ENCODE data around the gene PRPSAP1.

PRPSAP1 gene

DNA sequence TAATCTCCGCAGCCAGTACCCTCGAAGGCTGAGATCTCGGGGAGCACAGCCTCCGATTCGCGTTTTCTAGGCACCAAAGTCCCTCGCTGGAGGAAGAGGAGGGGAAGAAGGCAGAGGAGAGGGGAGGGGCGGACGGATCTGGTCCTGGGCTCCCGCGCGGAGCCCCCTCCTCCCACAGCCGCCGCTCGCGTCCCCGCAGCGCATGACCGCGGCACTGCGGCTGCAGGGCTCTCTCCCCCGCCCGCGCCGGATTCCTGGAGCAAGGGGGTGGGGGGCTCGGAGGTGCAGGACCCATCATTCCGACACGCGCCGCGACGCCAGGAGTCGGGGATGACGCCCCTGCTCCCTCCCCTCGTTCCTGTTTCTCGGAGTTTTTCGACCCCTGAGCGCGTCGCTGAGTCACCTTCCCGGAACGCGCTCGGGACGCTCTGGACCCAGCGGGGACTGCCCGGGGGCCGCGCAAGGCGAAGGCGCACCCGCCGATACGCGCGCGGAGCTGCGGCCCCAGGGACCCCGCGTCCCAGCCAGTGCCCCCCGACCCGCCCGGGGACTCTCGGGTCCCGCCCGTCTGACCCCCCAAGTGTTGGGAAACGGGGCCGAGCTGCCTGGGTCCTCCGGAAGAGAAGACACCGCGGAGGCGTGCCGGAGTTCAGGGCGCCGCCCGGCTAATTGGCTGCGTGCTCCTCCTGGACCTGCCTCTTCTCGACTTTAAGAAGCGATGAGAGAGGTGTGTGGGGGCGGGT is 29.3 kb upstream of the PRPSAP1 start:
- TF ChIP-seq Cebpa-rat (IDR thresholded peaks at IDR 0.05): no peak
- Histone ChIP-seq H3K4me1 (peaks cover 62% of the 10 kb centered on the region), H3K9ac (peak overlapping the region; percentile 23; the same call in 1 of the 2 replicates), H3K27ac (no peak overlapping the region), H3K4me3 (peak overlapping the region; percentile 73), H4K20me1 (peaks cover 38% of the 10 kb centered on the region), H3K4me2 (peak overlapping the region; percentile 99), H3K9me3 (no peaks in the 10 kb centered on the region), H3K27me3 (peaks cover 66% of the 10 kb centered on the region), H3K36me3 (no peaks in the 10 kb centered on the region)

DNA sequence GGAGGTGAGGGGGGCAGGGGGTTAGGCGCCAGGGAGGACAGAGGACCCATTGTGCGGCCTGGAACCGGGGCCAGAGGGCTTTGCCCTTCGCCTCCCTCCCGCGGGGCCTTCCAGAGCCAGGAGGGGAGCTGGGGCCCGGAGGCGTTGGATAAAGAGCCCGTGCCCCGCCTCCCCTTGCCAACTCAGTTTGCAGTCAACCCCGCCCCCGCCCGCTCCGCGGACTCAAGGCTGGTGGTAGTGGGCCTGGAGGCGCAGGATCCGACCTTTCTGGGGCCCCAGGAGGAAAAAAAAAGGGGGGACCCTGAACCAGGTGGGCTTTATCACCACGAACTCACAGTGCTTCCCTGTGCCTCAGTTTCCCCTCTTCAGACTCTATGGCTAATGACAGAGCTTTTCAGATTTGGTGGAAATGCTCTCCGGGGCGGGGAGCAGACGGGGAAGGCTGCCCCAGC is 28.7 kb upstream of the PRPSAP1 start:
- Histone ChIP-seq H3K4me2 (peak overlapping the region; percentile 99), H3K4me1 (peaks cover 56% of the 10 kb centered on the region), H3K36me3 (no peaks in the 10 kb centered on the region), H3K27ac (no peak overlapping the region), H3K9me3 (no peaks in the 10 kb centered on the region), H3K9ac (no peak overlapping the region), H3K27me3 (peaks cover 66% of the 10 kb centered on the region), H3K4me3 (peak overlapping the region; percentile 73), H4K20me1 (peaks cover 32% of the 10 kb centered on the region)
- TF ChIP-seq Cebpa-rat (IDR thresholded peaks at IDR 0.05): no peak

DNA sequence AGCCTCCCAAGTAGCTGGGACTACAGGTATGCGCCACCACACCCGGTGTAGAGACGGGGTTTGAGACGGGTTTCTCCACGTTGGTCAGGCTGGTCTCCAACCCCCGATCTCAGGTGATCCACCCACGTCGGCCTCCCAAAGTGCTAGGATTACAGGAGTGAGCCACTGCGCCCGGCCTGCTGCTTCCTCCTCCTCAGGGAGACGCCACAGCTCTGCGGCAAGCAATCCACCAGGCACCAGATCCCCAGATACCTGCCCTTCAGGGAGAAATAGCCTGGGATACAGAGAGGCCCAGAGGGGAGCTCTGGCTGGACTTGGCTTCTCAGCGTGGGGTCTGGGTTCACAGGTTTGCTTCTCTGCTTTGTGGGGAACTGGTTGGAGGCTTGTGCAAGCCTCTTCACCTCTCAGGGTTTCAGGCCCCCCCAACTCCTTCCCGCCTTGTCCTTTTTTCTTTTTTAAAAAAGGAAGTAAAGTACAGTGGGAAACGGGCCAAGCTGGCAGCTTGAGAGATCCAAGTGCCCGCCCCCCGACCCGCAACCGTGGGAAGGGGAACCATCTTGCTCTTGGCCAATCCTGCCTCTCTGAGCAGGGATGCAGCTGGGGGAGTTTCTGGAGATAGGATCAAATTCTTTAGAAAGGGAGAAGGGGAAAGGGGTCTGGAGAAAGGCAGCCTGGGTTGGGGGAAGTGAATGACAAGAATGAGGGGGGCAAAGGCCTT is 28.1 kb upstream of the PRPSAP1 start:
- H3K9me3 ChIP-seq: no peaks in the 10 kb centered on the region
- H3K4me1 ChIP-seq: peaks cover 50% of the 10 kb centered on the region
- no peak overlapping the region for H3K27ac ChIP-seq
- no peak for TF ChIP-seq Cebpa-rat (IDR thresholded peaks at IDR 0.05)
- H3K9ac ChIP-seq: no peak overlapping the region
- H3K36me3 ChIP-seq: no peaks in the 10 kb centered on the region
- peaks cover 28% of the 10 kb centered on the region for H4K20me1 ChIP-seq
- no peak overlapping the region for H3K4me3 ChIP-seq
- H3K27me3 ChIP-seq: peaks cover 66% of the 10 kb centered on the region
- peak overlapping the region; percentile 99; the same call in 1 of the 2 replicates for H3K4me2 ChIP-seq

DNA sequence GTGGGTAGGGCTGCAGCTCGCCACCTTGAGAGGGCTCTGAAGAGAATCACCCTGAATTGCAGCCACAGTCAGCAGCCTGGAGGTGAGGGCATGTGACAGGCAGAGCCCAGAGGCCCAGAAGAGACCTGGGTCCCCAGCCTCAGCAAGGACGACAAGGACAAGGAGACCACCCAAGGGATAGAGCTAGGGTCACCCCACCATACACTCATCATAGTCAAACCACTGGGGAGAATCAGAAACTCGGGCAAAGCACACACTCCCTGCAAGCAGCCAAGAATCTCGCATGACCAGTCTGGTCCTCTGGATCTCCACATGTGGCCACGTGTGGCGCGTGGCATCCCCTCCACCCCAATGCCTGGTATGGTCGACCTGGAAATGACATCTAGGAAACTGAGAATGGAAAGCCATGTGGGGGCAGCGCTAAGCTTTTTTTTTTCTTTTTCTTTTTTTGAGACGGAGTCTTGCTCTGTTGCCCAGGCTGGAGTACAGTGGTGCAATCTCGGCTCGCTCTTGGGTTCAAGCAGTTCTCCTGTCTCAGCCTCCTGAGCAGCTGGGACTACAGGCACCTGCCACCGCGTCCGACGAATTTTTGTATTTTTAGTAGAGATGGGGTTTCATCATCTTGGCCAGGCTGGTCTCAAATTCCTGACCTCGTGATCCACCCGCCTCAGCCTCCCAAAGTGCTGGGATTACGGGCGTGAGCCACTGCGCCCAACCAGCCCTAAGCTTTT is 26.1 kb upstream of the PRPSAP1 start:
- peaks cover 48% of the 10 kb centered on the region for H3K27me3 ChIP-seq
- peaks cover 20% of the 10 kb centered on the region for H4K20me1 ChIP-seq
- no peak overlapping the region for H3K4me3 ChIP-seq
- no peak overlapping the region for H3K4me2 ChIP-seq
- TF ChIP-seq Cebpa-rat (IDR thresholded peaks at IDR 0.05): no peak
- H3K9ac ChIP-seq: no peak overlapping the region
- peaks cover 31% of the 10 kb centered on the region for H3K4me1 ChIP-seq
- no peaks in the 10 kb centered on the region for H3K36me3 ChIP-seq
- H3K9me3 ChIP-seq: no peaks in the 10 kb centered on the region
- no peak overlapping the region for H3K27ac ChIP-seq

DNA sequence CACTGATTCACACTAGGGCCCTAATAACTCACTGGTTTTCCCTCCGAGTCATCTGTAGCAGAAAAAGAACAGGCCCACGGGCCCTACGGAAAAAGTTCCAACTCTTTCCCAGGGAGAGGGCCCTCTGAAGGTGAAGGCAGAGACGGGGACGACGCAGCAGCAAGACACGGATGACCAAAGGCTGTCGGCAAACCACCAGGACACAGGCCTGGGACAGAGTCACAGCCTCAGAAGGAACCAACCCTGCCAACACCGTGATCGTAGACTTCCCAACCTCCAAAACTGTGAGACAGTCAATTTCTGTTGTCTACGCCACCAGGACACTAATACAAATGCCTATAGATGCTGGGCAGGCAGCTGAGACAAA is 25.5 kb upstream of the PRPSAP1 start:
- peaks cover 17% of the 10 kb centered on the region for H4K20me1 ChIP-seq
- H3K4me3 ChIP-seq: no peak overlapping the region
- H3K36me3 ChIP-seq: no peaks in the 10 kb centered on the region
- H3K4me2 ChIP-seq: no peak overlapping the region
- H3K27ac ChIP-seq: no peak overlapping the region
- H3K9ac ChIP-seq: no peak overlapping the region
- peaks cover 31% of the 10 kb centered on the region for H3K4me1 ChIP-seq
- peaks cover 43% of the 10 kb centered on the region for H3K27me3 ChIP-seq
- H3K9me3 ChIP-seq: no peaks in the 10 kb centered on the region
- no peak for TF ChIP-seq Cebpa-rat (IDR thresholded peaks at IDR 0.05)

DNA sequence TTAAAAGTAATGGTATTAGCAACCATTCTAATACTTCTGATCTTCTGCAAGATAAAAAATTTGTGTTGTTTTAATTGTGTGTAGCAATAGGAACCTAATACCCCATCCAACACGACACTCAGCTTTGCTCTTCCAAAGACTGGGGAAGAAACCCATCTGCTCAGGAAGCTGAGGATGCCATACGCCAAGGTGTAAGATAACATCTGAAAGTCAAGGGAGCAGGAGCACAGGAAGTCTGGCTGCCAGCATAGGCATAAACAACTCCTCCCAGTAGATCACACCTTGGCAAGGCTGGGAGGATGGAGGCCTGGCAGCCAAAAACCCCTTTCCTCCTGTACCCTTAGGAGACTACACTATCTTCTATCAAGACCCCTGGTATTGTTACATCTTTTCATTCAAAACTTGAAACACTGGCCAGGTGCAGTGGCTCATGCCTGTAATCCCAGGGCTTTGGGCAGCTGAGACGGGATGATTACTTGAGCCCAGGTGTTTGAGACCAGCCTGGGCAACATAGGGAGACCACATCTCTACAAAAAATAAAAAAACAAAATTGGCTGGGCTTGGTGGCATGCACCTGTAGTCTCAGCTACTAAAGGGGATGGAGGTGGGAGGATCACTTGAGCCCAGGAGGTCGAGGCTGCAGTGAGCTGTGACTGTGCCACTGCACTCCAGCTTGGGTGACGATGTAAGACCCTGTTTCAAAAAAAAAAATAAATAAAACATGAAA is 25.0 kb upstream of the PRPSAP1 start:
- Histone ChIP-seq H3K9me3 (no peaks in the 10 kb centered on the region), H3K27ac (no peak overlapping the region), H4K20me1 (peaks cover 17% of the 10 kb centered on the region), H3K36me3 (no peaks in the 10 kb centered on the region), H3K4me2 (no peak overlapping the region), H3K27me3 (peaks cover 37% of the 10 kb centered on the region), H3K9ac (no peak overlapping the region), H3K4me1 (peaks cover 31% of the 10 kb centered on the region), H3K4me3 (no peak overlapping the region)
- TF ChIP-seq Cebpa-rat (IDR thresholded peaks at IDR 0.05): no peak

DNA sequence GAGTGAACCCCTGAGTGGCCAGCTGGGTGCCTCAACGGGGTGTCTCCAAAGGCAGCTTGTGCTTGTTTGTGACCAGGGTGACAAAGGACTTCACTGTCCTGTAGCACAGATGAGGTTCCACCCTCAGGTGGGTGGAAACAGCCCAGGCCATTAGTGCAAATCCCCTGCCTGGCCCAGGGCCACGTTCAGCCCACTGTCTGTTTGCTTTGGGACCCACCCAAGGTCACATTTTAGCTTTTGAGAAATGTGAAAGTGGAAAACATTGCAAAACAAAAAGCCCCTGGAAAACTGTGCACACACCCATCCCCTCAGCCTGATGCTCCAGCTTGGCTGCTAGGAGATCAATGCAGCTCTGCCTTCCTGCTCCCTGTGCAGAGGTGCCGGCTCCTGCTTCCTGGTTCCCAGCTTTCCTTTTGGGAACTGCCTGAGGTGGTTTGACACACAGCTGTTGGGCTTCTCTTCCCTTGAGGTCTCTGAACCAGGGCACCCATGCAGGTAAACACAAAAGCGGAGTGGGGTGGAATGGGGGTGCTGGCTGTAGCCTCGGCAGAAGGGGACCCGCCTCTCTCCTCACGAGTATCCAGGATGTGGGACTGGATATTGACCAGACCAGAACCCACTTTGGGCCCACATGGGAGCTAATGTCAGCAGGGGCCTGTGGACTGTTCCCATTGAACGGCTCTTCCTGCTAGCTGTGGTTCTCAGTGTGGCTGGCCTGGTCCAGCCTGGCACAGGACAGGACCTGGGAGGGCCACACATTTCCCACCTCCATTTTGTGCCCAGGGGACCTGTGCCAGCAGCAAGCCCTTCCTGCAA is 22.8 kb upstream of the PRPSAP1 start:
- TF ChIP-seq Cebpa-rat (IDR thresholded peaks at IDR 0.05): no peak
- Histone ChIP-seq H3K4me2 (no peak overlapping the region), H3K9ac (no peak overlapping the region), H3K36me3 (no peaks in the 10 kb centered on the region), H3K27ac (no peak overlapping the region), H3K4me3 (no peak overlapping the region), H3K4me1 (peaks cover 27% of the 10 kb centered on the region), H3K9me3 (no peaks in the 10 kb centered on the region), H3K27me3 (peaks cover 15% of the 10 kb centered on the region), H4K20me1 (peaks cover 1% of the 10 kb centered on the region; the same call in 1 of the 2 replicates)

DNA sequence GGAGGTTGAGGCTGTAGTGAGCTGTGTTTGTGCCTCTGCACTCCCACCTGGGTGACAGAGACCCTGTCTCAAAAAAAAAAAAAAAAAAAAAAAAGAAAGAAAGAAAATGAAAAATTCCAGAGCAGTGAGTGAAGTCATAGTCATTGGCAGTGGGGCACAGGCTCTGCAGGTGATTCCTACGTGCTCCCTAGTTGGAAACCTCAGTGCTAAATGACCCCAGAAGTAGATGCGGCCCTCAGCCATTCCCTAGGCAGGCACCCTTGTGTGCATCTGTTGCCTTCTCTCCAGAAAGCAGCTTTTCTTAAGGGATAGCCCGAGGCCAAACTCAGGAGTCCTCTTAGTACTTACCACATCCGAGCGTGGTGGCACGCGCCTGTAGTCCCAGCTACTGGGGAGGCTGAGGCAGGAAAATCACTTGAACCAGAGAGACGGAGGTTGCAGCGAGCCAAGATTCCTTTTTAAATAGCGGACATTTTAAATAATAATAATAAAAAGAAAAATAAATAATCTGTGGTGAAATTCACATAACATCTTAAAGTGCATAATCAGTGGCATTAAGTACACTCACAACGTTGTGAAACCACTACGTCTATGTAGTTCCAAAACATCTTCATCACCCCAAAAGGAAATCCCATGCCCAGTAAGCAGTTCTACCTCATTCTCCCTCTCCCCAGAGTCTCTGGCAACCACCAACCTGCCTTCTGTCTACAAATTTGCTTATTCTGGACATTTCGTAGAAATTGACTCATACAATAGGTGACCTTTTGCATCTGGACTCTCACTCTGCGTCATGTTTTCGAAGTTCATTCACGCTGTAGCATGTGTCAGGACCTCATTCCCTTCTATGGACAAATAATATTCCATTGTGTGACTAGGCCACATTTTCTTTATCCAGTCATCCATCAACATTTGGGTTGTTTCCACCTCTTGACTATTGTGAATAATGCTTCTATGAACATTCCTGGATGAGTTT is 18.2 kb upstream of the PRPSAP1 start:
- Histone ChIP-seq H3K4me3 (no peak overlapping the region), H3K27ac (no peak overlapping the region)
- no peak for TF ChIP-seq Cebpa-rat (IDR thresholded peaks at IDR 0.05)

More for the DNA sequence above, 18.2 kb upstream of the PRPSAP1 start:
- Histone ChIP-seq H3K4me1 (peaks cover 56% of the 10 kb centered on the region), H3K9ac (no peak overlapping the region), H3K36me3 (no peaks in the 10 kb centered on the region), H3K27me3 (no peaks in the 10 kb centered on the region), H3K9me3 (no peaks in the 10 kb centered on the region), H3K4me2 (peak overlapping the region; percentile 62; the same call in 1 of the 2 replicates), H4K20me1 (no peaks in the 10 kb centered on the region)
